Natural killer cell treated with Interleukin-12 subunit alpha and Interleukin-12 subunit beta and Interleukin-15 and Interleukin-18, amount 100 ng/mL, for 72 hours (primary cell): ENCODE data around the gene IPPK. TPM values are rescaled to one million over a fixed set of nuclear protein-coding genes. Genes with fewer than 3 reads are reported as not detected.

Experiments
- ATAC-seq, 2 donors: fragments of 150-1000 bp; cut with Tn5 transposase in 1 of 2; sonication (Bioruptor Pico), chemical (Tn5 transposase) in 1 of 2; 2 replicates each; pipeline ENCODE4 v1.10.0; 2021
- DNase-seq: peaks from one replicate; pipeline ENCODE4 v3.0.0; 2022; ENCODE audit warnings: low spot score
- H3K27ac Mint-ChIP-seq, 2 donors: 1 replicate in 1 of 2; 2 replicates in 1 of 2; pipeline ENCODE4 v1.8.0; 2022; ENCODE audit warnings: mixed read lengths in 2 of 2, mild to moderate bottlenecking in 1 of 2, moderate library complexity in 1 of 2
- H3K27me3 Mint-ChIP-seq, 2 donors: 1 replicate in 1 of 2; 2 replicates in 1 of 2; pipeline ENCODE4 v1.8.0; 2022; ENCODE audit warnings: mixed read lengths in 2 of 2
- H3K36me3 Mint-ChIP-seq: one replicate; pipeline ENCODE4 v1.8.0; 2022; ENCODE audit warnings: mixed read lengths
- H3K4me1 Mint-ChIP-seq, 2 donors: 1 replicate in 1 of 2; 2 replicates in 1 of 2; pipeline ENCODE4 v1.8.0; 2022; ENCODE audit warnings: low read depth in 2 of 2, mixed read lengths in 2 of 2, mild to moderate bottlenecking in 1 of 2
- H3K4me3 Mint-ChIP-seq: one replicate; pipeline ENCODE4 v1.8.0; 2022; ENCODE audit warnings: mixed read lengths
- H3K9me3 Mint-ChIP-seq: 2 replicates; pipeline ENCODE4 v1.8.0; 2022; ENCODE audit warnings: mixed read lengths
- total RNA-seq, 2 donors: library from RNA; stranded (reverse); gene quantifications; one replicate each; pipeline ENCODE4 v1.2.3, GENCODE V29; 2022

IPPK gene
- total RNA-seq, 2 donors from 2014 or later = 11.8 to 21.9 TPM

- no peaks in the 10 kb centered on the region for H3K27me3 Mint-ChIP-seq
- peaks cover 9 to 18% of the 10 kb centered on the region in 2 donors for H3K4me1 Mint-ChIP-seq
- no peaks in the 10 kb centered on the region for H3K9me3 Mint-ChIP-seq
- H3K36me3 Mint-ChIP-seq = peaks cover 42% of the 10 kb centered on the region
- H3K27ac Mint-ChIP-seq = no peak overlapping the region
- DNase-seq (no peak), ATAC-seq (no peak)
- H3K4me3 Mint-ChIP-seq = no peak overlapping the region
These were observed 24.9 kb downstream of the IPPK start for GRCh38 chr9:92645041-92645440.

DNA sequence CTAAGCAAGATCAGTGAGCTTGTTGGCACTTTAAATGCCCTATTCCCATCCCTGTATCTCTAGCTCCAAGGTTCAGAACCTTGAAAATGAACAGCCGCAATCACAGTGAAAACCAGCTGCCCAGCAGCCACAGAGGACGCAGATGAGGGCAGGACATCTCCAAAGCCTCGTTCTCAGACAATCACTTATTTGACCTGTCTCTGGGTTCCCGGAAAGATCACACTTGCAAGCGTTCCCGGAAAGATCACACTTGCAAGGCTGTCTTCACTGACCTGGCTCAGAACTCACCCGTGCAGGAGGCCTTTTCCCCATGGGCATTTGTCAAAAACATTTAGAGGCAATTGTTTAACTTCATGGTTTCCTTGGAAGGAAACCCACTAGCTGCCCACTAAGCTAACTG, 25.7 kb downstream of the IPPK start:
- no peak overlapping the region for H3K27ac Mint-ChIP-seq
- DNase-seq (no peak), ATAC-seq (no peak)
- H3K9me3 Mint-ChIP-seq = no peaks in the 10 kb centered on the region
- H3K4me1 Mint-ChIP-seq = peaks cover 9 to 18% of the 10 kb centered on the region in 2 donors
- H3K27me3 Mint-ChIP-seq = no peaks in the 10 kb centered on the region
- H3K36me3 Mint-ChIP-seq = peaks cover 42% of the 10 kb centered on the region
- no peak overlapping the region for H3K4me3 Mint-ChIP-seq

DNA sequence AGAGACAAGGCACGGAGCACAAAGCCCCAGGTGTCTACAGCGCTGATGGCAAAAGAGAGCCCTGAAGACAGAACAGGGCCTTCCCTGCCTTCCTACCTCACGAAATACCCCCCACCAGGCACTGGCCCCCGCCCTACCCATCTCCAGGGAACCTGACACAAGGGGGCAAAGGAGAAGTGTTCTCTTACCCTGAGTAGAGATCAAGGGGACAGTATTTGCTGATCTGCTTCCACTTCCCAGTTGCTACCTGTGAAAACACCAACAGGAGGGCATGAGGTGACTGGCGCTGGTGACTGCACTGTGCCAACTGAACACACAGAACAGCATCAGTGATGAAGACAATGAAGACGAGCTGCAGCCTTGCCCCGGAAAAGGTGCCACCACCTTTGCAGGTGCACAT, 27.4 kb downstream of the IPPK start:
- Mint-ChIP-seq H3K4me3 (no peak overlapping the region), H3K4me1 (peaks cover 9 to 18% of the 10 kb centered on the region in 2 donors), H3K27me3 (no peaks in the 10 kb centered on the region), H3K9me3 (no peaks in the 10 kb centered on the region), H3K27ac (no peak overlapping the region), H3K36me3 (peaks cover 41% of the 10 kb centered on the region)
- DNase-seq (no peak), ATAC-seq (no peak)

GRCh38 chr9:92642041-92642451, 27.9 kb downstream of the IPPK start:
- Mint-ChIP-seq H3K27ac (no peak overlapping the region), H3K9me3 (no peaks in the 10 kb centered on the region), H3K4me1 (peaks cover 6 to 14% of the 10 kb centered on the region in 2 donors), H3K27me3 (no peaks in the 10 kb centered on the region), H3K36me3 (peaks cover 35% of the 10 kb centered on the region), H3K4me3 (no peak overlapping the region)
- no peak for DNase-seq
- no peak for ATAC-seq

GRCh38 chr9:92641092-92641809, 28.7 kb downstream of the IPPK start:
- no peaks in the 10 kb centered on the region for H3K9me3 Mint-ChIP-seq
- no peaks in the 10 kb centered on the region for H3K27me3 Mint-ChIP-seq
- peaks cover 27% of the 10 kb centered on the region for H3K36me3 Mint-ChIP-seq
- DNase-seq (no peak), ATAC-seq (no peak)
- no peak overlapping the region for H3K27ac Mint-ChIP-seq
- H3K4me1 Mint-ChIP-seq = peaks cover 3 to 10% of the 10 kb centered on the region in 2 donors
- H3K4me3 Mint-ChIP-seq = no peak overlapping the region

DNA sequence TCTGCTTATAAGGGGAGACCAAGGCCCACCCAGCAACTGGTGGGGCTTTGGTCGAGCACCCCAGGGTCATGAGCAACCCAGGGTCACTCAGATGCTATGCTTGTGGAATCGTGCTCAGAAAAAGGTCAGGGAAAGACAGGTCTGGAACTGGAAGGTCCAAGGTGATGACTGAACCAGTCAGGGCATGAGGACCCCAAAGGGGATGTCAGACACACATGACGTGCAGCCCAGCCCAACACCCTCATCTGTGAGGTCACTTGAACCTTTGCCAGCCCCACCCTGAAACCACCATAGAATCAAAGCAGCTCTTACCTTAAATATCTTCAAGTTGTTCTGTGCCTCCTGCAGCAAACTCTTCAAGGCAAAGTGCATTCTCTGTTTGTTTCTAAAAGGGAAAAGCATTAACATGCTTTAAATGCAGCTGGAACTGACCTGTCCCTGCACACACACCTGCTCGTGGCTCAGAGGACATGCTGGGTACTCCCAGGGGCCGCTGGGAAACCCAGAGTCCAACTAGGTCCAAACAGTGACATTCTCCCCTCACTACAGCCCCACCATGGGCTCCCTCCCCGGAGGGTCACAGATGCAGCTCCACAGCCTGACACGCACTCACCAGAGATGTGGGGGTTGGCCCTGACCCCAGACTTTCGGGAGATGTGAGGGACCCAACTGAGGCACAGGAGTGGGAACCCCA, 29.4 kb downstream of the IPPK start:
- Mint-ChIP-seq H3K4me3 (no peak overlapping the region), H3K27me3 (no peaks in the 10 kb centered on the region), H3K27ac (no peak overlapping the region), H3K4me1 (peaks cover 3 to 7% of the 10 kb centered on the region in 2 donors), H3K36me3 (peaks cover 20% of the 10 kb centered on the region), H3K9me3 (no peaks in the 10 kb centered on the region)
- ATAC-seq (peak in 1 of 2 donors; percentile 10), DNase-seq (no peak)

- DNase-seq (no peak), ATAC-seq (peak in 1 of 2 donors; percentile 36)
- no peaks in the 10 kb centered on the region for H3K27me3 Mint-ChIP-seq
- peaks cover 3 to 5% of the 10 kb centered on the region in 2 donors for H3K4me1 Mint-ChIP-seq
- no peaks in the 10 kb centered on the region for H3K9me3 Mint-ChIP-seq
- peaks cover 16% of the 10 kb centered on the region for H3K36me3 Mint-ChIP-seq
- H3K27ac Mint-ChIP-seq = no peak overlapping the region
- H3K4me3 Mint-ChIP-seq = no peak overlapping the region
These were observed 30.1 kb downstream of the IPPK start for GRCh38 chr9:92639791-92640271.

DNA sequence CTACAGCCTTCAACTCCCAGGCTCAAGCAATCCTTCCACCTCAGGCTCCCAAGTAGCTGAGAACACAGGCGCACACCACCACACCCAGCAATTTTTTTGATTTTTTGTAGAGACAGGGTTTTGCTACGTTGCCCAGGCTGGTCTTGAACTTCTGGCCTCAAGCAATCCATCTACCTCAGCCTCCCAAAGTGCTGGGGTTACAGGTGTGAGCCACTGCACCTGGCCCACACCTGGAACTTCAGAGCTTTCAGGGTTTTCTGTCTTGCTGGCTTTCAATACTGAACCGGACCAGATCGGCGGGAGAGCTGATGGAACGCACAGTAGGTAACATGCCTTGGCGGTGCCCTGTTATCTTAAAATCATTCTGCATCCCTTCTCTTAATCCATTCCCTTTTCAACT, 30.8 kb downstream of the IPPK start:
- no peak overlapping the region for H3K27ac Mint-ChIP-seq
- no peak for ATAC-seq
- no peak for DNase-seq

GRCh38 chr9:92638621-92639101, 31.3 kb downstream of the IPPK start:
- Mint-ChIP-seq H3K9me3 (no peaks in the 10 kb centered on the region), H3K4me1 (peaks cover 3% of the 10 kb centered on the region in 2 donors), H3K27ac (no peak overlapping the region), H3K27me3 (no peaks in the 10 kb centered on the region), H3K4me3 (no peak overlapping the region), H3K36me3 (peaks cover 9% of the 10 kb centered on the region)
- DNase-seq (no peak), ATAC-seq (peak in 1 of 2 donors; percentile 28)

More for the DNA sequence above, 30.8 kb downstream of the IPPK start:
- Mint-ChIP-seq H3K4me1 (peaks cover 3% of the 10 kb centered on the region in 2 donors), H3K36me3 (peaks cover 9% of the 10 kb centered on the region), H3K27me3 (no peaks in the 10 kb centered on the region), H3K9me3 (no peaks in the 10 kb centered on the region), H3K4me3 (no peak overlapping the region)

GRCh38 chr9:92637886-92638620, 31.9 kb downstream of the IPPK start:
- H3K4me1 Mint-ChIP-seq = peaks cover 3% of the 10 kb centered on the region in 2 donors
- no peaks in the 10 kb centered on the region for H3K9me3 Mint-ChIP-seq
- H3K4me3 Mint-ChIP-seq = no peak overlapping the region
- no peaks in the 10 kb centered on the region for H3K27me3 Mint-ChIP-seq
- DNase-seq (no peak), ATAC-seq (peak in 1 of 2 donors; percentile 20)
- no peak overlapping the region for H3K27ac Mint-ChIP-seq
- H3K36me3 Mint-ChIP-seq = peaks cover 9% of the 10 kb centered on the region

GRCh38 chr9:92637326-92637725, 32.6 kb downstream of the IPPK start:
- H3K9me3 Mint-ChIP-seq = no peaks in the 10 kb centered on the region
- peaks cover 9% of the 10 kb centered on the region for H3K36me3 Mint-ChIP-seq
- ATAC-seq (no peak), DNase-seq (no peak)
- no peak overlapping the region for H3K4me3 Mint-ChIP-seq
- no peaks in the 10 kb centered on the region for H3K27me3 Mint-ChIP-seq
- H3K27ac Mint-ChIP-seq = no peak overlapping the region
- H3K4me1 Mint-ChIP-seq = peaks cover 3% of the 10 kb centered on the region in 2 donors

DNA sequence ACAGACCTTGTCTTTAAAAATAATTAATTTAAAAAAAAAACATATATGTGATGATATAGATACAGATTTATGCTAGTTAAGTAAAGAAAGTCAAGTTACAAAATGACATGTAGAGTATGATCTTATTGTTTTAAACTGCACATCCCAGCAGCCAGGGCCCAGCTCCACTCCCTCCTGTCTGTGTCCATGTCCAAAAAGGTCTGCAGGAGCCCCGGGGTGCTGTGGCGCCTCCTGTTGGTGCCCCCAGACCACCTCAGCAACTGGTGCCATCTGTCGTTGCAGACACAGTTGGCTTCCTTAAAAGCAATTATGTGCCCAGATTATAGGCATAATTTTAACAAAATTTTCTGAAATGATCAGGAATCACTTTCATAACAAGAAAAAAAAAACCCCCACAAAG, 33.3 kb downstream of the IPPK start:
- ATAC-seq = no peak
- Mint-ChIP-seq H3K4me3 (no peak overlapping the region), H3K9me3 (no peaks in the 10 kb centered on the region), H3K4me1 (peaks cover 2% of the 10 kb centered on the region in 2 donors), H3K27ac (no peak overlapping the region), H3K36me3 (peaks cover 9% of the 10 kb centered on the region), H3K27me3 (no peaks in the 10 kb centered on the region)
- DNase-seq = no peak

DNA sequence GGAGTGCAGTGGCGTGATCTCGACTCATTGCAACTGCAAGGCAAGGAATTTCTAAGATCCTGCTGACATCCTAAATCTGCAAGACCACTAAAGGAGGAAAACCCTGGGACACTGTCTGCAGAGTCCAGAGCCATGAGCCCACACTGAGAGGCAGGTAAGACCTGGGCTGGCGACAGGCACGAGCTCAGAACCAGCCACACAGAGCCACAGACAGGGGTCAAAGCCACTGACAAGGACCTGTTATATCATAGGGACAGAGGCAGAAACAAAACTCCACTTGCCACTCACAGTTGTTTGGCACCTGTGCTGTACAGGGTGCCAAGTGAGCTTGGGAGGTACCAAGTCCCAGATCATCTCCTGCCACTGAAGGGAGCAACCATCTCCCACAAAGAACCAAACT, 34.2 kb downstream of the IPPK start:
- Mint-ChIP-seq H3K27ac (no peak overlapping the region), H3K36me3 (peaks cover 5% of the 10 kb centered on the region), H3K27me3 (no peaks in the 10 kb centered on the region), H3K4me3 (no peak overlapping the region), H3K4me1 (no peaks in the 10 kb centered on the region), H3K9me3 (no peaks in the 10 kb centered on the region)
- ATAC-seq = no peak
- no peak for DNase-seq
